CD4-positive, alpha-beta T cell treated with Interleukin-4 for 4 hours (primary cell): ENCODE data around the gene MAMDC4.
"Not testable (repeated sequence)": the region's sequence is repeated elsewhere in the genome, so short reads cannot be mapped to it uniquely, and the experiment has no call there.

Source experiments
- DNase-seq: peaks from one replicate; pipeline ENCODE4 v3.0.0-alpha.2; 2020

MAMDC4 gene

DNA sequence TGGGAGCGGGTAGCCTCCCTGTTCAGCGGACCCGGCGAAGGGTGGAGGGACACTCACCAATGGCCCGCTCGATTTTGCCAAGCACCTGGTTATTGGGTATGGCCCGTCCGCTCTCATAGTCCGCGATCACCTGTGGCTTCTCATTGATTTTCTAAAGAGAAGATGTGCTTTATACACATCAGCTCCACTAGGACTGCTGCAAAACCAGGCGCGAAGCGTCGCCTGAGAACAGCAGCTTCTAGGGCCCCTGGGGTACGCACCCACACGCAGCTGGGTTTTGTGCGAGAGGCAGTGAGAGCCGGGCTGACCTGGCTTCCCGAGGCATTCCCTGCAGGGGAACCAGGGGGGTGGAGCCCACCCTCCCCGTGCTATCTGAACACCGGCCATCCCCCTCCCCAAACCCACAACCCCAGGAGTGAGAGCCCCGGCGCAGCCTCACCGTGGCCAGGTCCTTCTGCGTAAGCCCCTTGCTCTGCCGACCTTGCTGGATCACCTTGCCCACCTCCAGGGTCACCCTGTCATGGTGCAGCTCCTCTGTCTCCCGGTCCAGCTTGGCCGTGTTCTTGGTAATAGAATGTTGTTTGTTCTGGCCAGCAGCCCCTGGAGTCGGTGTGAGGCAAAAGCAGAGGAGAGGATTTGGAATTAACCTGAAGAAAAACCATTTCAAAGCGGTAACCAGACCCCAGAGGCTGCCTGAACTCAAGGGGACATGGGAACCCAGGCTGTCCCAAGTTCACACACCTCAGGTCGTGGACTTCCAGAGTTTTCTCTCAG lies 10.9 kb downstream of the MAMDC4 start:
- no peak for DNase-seq

DNA sequence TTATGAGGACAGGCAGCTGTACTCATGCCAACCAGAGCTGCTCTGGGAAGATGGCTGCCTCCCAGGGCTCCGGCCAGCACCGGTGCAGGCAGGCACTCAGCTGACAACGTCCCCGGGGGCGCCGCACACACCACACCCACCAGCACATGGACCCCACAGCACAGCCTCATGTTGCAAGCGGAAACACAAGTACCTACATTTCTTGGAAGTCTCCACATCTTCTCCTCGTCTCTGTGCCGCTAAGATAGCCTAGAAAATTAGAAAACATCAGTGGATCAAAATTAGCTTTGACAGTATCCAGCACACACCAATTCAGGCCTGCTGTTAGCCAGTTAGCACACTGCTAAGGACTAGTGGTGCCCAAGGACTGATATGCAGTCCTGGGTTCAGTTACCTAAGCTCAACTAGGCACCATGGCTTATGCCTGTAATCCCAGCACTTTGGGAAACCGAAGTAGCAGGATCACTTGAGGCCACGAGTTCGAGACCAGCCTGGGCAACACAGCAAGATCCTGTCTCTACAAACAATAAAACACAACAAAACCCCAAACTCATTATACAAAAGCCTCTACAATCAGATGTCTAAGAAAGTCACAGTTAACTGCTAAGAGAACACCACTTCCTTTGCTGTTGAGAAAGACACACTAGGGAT lies 11.6 kb downstream of the MAMDC4 start:
- no peak for DNase-seq

GRCh38 chr9:136865041-136865767 lies 13.1 kb downstream of the MAMDC4 start:
- DNase-seq: no peak

GRCh38 chr9:136865768-136866103 lies 13.6 kb downstream of the MAMDC4 start:
- DNase-seq: no peak

DNA sequence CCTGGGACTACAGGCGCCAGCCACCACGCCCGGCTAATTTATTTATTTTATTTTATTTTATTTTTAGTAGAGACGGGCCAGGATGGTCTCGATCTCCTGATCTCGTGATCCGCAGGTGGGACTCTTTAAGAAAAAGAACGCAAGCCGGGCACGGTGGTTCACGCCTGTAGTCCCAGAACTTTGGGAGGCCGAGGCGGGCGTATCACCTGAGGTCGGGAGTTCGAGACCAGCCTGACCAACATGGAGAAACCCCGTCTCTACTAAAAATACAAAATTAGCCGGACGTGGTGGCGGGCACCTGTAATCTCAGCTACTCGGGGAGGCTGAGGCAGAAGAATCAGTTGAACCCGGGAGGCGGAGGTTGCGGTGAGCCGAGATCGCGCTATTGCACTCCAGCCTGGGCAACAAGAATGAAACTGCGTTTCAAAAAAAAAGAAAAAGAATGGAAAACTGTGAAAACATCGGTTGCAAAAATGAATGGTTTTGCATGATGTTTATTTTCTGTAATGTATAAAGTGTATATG lies 14.8 kb downstream of the MAMDC4 start:
- DNase-seq: not testable (repeated sequence)

DNA sequence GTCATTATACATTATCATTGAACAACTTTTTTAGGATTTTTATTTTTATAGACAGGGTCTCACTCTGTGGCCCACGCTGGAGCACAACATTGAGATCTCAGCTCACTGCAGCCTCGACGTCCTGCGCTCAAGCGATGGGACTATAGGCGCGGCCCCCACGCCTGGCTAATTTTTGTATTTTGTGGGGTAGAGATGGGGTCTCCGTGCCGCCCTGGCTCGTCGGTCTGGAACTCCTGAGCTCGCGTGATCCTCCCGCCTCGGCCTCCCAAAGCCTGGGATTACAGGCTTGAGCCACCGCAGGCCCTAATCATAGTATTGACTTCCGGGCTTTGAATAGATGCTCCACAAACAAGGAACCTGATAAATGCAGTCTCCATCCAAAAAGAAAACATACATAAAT lies 15.3 kb downstream of the MAMDC4 start:
- no peak for DNase-seq

DNA sequence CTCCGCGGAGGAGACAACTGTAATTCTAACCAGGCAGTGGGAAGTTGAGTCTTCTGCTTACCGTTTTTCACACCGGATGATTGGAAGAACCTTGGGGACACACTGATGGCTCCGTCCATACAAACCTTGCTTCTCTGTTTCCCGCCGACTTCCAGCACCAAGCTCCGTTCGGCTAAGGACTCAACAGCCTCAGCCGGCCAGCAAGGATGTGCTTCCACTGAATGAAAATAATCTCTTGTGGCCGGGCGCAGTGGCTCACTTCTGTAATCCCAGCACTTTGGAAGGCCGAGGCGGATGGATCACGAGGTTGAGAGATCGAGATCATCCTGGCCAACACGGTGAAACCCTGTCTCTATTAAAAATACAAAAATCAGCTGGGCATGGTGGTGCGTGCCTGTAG lies 15.8 kb downstream of the MAMDC4 start:
- no peak for DNase-seq

DNA sequence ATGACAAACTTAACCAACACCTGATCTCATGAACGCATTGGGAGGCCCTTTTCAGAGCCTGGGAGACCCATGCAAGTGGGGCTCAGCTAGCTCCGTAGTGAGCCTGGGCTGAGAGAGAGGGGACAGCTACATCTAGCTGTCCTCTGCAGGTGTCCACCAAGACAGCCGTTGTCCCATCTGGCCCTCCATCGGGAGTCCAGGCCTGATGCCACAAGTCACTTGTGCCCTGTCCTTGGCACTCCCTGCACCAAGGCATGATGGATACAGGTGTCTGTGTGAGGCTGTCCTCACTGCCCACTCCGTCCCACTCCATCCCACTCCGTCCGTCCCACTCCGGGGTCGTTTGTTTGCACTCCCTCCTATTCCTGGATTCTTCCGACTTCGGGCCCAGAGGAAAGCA lies 16.5 kb downstream of the MAMDC4 start:
- DNase-seq: no peak

- not testable (repeated sequence) for DNase-seq
These were observed 17.5 kb downstream of the MAMDC4 start for GRCh38 chr9:136869611-136870010.

DNA sequence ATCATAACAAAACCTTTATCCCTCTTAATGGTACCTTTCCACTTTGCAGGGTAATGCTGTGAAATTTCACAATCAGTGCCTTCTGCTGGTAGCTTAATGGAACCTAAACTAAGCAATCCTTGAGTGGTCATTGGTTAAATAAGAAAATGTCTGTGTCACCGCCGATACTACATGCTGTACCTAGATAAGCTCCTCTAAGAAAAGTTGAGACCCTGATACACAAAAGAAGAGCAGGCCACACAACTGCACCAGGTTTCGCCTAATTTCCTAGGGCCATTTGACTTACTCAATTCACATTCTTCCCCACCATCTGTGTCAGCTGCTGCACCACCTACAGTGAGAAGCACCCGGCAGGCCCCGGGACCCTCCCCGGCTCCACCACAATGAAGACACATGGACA lies 23.0 kb downstream of the MAMDC4 start:
- DNase-seq: no peak

- DNase-seq: no peak
These were observed 24.3 kb downstream of the MAMDC4 start for GRCh38 chr9:136876476-136876875.

DNA sequence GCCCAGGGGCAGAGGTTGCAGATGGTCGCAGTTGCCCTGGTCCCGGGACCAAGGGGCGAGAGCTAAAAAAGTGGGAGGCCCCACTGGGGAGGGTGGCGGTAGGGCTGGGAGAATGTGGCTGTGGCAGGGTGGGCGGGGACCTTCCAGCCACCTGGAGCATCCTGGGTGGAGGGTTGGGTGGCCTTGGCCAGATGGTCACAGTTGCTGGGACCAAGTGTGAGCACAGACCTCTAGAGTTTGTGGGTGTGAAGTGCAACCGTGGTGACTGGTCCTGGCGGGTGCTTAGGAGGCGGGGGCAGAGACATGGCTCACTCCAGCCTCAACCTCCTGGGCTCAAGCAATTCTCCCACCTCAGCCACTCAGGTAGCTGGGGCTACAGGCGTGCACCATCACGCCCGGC lies 28.5 kb downstream of the MAMDC4 start:
- DNase-seq: no peak

DNA sequence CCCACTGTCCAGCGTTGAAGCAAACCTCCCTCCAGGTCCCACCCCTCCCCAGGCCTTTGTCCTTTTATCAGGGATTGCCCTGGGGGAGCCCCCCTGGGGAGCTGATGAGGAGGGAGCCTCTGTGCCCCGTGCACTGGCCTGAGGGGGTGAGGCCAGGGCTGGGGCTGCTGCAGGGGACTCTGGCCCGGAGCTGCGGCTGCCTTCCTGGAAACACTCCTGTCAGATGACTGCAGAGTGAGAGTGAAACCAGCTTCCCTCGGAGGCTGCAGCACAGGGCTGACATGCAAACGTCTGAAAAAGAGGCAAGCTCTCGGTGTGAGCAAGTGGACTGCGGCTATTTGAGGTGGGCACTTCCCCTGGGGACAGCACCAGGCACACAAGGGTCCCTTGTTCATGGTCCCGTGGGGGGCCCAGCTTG lies 29.6 kb downstream of the MAMDC4 start:
- peak; percentile 42 for DNase-seq

GRCh38 chr9:136882109-136882946 lies 30.2 kb downstream of the MAMDC4 start:
- peak; percentile 95 for DNase-seq

DNA sequence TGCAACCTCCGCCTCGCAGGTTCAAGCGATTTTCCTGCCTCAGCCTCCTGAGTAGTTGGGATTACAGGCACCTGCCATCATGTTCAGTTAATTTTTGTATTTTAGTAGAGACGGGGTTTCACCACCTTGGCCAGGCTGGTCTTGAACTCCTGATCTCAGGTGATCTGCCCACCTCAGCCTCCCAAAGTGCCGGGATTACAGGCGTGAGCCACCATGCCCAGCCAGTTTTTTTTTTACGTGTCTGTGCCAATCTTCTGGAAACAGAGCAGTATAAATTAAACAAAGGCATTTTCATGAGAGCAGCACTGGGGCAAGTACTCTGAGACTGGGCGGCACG lies 30.8 kb downstream of the MAMDC4 start:
- not testable (repeated sequence) for DNase-seq

- DNase-seq: not testable (repeated sequence)
These were observed 31.5 kb downstream of the MAMDC4 start for GRCh38 chr9:136883670-136884069.

DNA sequence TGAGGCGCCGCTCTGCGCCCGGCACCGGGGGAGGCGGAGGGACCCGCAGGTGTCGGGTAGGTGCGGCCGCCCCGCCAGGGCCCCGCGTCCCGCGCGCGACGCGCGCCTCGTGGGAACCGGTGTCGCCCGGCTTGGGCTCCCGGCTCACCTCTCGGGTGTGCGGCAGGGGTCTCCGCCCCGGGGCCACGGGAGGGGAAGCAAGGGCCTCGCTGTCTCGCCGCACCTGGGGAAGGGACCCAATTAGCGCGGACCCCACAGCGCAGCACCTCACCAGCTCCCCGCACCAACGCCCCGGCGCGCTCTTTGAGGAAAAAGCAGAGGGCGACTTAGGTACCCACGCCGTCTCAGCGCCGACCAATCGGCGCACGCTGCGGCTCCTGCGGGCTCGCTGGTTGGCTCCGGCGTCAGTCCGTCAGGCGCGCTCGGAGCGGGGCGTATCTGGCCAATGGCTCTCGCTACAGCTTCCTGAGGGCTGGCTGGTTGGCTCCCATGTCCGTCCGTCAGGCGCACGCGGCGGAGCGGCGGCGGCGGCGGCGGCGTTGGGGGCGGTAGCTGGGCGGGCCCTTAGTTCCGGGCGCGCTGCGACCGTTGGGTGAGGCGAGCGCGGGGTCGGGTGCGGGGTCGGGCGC lies 33.9 kb downstream of the MAMDC4 start, which contains the start of gene TRAF2:
TSS of gene TRAF2 (plus strand) at position 567 of the 629 bp plus-strand sequence. CDS start 12,225 bp downstream, outside the sequence.
- peak; percentile 99 for DNase-seq

GRCh38 chr9:136886610-136887597 lies 34.8 kb downstream of the MAMDC4 start:
- no peak for DNase-seq

- DNase-seq: no peak
These were observed 36.3 kb downstream of the MAMDC4 start for GRCh38 chr9:136888454-136888853.

- no peak for DNase-seq
These were observed 37.7 kb downstream of the MAMDC4 start for GRCh38 chr9:136889858-136890257.

DNA sequence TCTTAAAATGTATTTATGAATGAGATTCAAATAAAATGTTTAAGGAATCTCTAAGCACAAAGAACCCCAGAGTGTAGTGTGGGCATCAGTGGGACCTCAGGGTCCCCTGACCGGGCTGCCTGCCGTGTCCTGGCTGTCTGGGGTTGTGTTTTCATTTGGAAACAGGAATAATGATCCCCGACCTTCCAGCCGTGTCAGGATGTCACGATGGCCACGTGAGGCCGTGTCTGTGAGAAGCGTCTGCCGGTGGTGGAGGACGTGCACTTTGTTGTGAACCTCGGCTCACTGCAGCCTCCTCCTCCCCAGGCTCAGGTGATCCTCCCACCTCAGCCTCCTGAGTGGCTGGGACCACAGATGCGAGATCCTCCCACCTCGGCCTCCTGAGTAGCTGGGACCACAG lies 38.5 kb downstream of the MAMDC4 start:
- no peak for DNase-seq
